ENCODE measurements around the gene BCAT1.

Gene BCAT1

DNA sequence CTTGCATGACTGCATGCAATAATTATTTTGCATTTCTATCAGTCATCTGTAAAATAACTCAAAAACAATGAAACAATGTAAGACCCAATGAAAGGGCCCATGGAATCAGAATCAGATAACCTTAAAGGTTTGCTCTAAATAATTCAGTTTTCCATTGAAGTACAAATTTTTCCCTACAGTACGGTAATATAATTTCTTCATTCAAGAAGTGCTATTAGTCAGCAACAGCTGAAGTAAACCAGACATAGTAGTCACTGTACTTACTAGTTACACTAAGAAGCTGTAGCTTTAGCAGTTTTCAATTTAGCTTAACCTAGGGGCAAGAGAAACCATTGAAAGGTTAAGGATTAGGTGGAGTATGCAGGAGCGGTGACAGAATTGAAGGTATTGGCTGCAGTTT is 43.5 kb downstream of the BCAT1 start:
- Mint-ChIP-seq H3K4me3 (no peak overlapping the region), H3K36me3 (ENCODE audit: low read depth) (no peaks in the 10 kb centered on the region), H3K27ac (no peak overlapping the region), H3K4me1 (peaks cover 30% of the 10 kb centered on the region), H3K27me3 (peaks cover 15% of the 10 kb centered on the region), H3K9me3 (no peaks in the 10 kb centered on the region)
- DNase-seq (no peak), ATAC-seq (no peak)

DNA sequence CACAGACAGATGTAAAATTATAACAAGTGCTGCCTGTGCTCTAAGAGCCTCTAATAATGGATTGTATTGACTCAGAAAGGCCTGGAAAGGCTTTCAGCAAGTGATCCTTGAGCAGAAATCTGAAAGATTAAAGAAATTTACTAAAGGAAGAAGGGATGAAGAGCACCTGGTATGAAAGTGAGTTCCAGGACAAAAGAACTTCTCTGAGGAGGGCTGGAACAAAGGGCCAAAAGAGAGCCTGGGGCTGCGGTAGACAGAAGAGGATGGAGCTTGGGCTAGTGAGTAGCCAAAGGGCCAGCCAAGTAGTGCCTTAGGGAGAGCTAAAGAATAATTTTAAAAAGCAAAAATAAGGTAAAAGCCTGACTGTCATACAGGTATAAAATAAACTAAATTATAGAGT is 44.0 kb downstream of the BCAT1 start:
- DNase-seq, result no peak
- Mint-ChIP-seq H3K36me3 (ENCODE audit: low read depth) (no peaks in the 10 kb centered on the region), H3K4me3 (no peak overlapping the region), H3K27me3 (peaks cover 15% of the 10 kb centered on the region), H3K27ac (no peak overlapping the region), H3K9me3 (peaks cover under 1% of the 10 kb centered on the region), H3K4me1 (peaks cover 33% of the 10 kb centered on the region)
- no peak for ATAC-seq

DNA sequence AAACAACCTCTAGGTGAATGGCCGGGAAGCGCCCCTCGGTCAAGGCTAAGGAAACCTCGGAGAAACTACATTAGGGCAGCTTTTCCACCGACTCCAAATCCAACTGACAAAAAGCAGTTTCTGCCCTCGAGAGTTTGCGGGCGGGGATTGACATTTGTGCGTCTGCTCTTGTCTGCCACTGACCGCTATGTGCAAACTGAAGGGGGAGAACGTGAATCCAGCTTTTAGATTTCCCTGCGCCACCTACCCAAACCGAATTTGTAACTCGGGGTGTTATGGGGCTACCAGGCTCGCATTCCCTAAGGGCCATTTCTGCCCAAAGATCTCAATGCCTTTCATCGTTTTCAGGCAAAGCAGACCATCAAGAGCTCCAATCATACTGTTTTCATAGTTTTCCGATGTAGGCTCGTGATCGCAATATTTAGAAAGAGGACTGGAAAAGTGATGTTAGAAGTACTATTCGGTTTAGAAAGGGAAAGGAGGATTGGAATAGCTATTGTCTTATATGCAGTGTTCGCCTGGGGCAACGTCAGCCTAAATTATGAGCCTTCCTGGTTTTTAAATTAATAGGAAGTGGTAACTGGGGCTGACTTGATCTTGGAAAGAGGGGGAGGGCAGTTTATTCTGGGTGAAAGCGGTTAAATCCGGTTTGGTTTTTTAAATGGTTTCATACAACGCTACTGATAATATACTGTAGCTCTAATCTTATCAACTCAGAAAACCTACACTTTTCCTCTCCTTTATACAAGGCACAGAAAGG is 45.4 kb downstream of the BCAT1 start:
- peak overlapping the region; percentile 90 for H3K4me3 Mint-ChIP-seq
- H3K27ac Mint-ChIP-seq, result no peak overlapping the region
- peaks cover 41% of the 10 kb centered on the region for H3K4me1 Mint-ChIP-seq
- H3K27me3 Mint-ChIP-seq, result peaks cover 24% of the 10 kb centered on the region
- ATAC-seq, result no peak
- H3K36me3 Mint-ChIP-seq (ENCODE audit: low read depth), result peaks cover 10% of the 10 kb centered on the region
- DNase-seq, result peak; percentile 22
- H3K9me3 Mint-ChIP-seq, result peaks cover 5% of the 10 kb centered on the region

DNA sequence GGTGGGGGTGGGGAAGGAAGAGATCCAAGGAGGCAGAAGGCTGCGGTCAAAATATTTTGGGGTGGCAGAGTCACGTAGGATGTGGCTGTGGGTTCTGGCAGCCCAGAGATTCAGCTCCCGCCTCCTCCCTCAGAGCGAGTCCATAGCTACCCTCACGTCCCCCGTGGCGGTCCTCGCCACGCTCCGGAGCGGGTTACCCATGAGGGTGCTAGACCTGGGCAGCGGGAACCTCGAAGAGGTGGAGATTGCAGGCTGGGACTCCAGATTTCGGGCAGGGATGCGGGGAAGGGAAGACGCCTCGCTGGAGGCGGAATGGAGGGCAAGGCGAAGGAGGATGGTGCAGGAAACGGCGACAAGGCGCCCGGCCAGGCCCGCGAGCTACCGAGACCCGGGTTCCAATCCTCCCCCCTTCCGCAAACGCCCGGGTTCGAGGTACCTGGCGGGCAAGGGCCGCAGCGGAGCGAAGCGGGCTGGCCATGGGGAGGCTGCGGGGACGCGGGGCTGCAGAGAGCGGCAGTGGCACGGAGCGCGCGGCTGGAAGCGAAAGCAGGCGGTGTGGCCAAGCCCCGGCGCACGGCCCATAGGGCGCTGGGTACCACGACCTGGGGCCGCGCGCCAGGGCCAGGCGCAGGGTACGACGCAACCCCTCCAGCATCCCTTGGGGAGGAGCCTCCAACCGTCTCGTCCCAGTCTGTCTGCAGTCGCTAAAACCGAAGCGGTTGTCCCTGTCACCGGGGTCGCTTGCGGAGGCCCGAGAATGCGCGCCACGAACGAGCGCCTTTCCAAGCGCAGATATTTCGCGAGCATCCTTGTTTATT is 46.2 kb downstream of the BCAT1 start:
- H3K36me3 Mint-ChIP-seq (ENCODE audit: low read depth), result peaks cover 12% of the 10 kb centered on the region
- ATAC-seq, result peak; percentile 47
- H3K27ac Mint-ChIP-seq, result peak overlapping the region; percentile 95
- H3K4me3 Mint-ChIP-seq, result peak overlapping the region; percentile 90
- peaks cover 24% of the 10 kb centered on the region for H3K27me3 Mint-ChIP-seq
- DNase-seq, result peak; percentile 50
- peaks cover 41% of the 10 kb centered on the region for H3K4me1 Mint-ChIP-seq
- peaks cover 5% of the 10 kb centered on the region for H3K9me3 Mint-ChIP-seq

DNA sequence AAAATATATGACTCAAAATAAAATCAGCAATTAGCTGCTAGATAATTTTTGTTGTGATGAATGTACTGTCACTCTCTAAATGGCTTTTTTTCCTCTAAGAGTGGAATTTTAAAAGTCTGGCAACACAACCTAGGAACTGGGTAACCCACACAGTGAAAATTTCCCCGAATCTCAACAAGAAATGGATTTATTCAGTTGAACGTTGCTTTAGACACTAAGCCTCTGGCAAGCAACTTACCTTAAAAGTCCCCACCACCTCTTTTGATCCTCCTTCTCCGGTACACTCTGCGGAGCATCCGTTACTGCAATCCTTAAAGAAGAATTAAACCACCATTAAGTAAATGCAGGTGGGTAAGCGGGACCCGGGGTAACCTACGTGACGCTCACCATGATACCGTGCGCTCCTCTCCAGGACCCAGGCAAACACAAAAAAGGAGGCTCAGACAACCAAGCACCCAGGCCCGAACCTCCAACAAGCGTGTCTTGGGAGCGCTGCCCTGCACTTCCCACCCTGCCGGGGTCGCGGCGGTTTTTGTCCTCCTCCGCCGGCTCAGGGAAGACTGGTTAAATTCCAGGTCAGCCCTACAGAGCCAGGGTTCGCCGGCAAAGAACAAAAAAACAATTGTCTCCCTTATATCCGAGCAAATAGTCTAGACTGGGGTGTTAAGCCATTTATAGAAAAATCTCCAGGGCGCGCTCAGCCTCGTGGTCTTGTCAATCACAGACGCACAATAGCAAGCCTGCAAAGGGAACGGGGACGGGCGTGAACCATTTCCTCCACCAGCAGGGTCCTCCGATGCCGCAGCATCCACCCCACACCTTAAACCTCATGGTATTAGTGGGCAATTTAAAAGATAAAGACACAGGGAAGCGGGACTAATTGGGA is 47.1 kb downstream of the BCAT1 start:
- H3K4me1 Mint-ChIP-seq, result peaks cover 41% of the 10 kb centered on the region
- H3K36me3 Mint-ChIP-seq (ENCODE audit: low read depth), result peaks cover 12% of the 10 kb centered on the region
- peak overlapping the region; percentile 90 for H3K4me3 Mint-ChIP-seq
- peaks cover 5% of the 10 kb centered on the region for H3K9me3 Mint-ChIP-seq
- H3K27ac Mint-ChIP-seq, result peak overlapping the region; percentile 95
- H3K27me3 Mint-ChIP-seq, result peaks cover 24% of the 10 kb centered on the region
- DNase-seq, result peak; percentile 25
- no peak for ATAC-seq

DNA sequence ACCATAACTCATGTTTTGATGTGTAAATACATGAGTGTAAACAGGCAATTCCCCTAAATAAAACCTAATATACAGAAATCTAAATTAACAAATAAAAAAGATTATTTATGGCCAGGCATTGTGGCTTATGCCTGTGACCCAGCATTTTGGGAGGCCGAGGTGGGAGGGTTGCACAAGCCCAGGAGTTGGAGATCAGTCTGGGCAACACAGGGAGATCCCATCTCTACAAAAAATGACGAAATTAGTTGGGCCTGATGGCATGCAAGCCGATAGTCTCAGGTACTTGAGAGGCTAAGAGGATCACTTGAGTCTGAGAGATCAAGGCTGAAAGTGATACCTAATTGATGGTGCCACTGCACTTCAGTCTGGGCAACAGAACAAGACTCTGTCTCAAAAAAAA is 48.7 kb downstream of the BCAT1 start:
- peaks cover 41% of the 10 kb centered on the region for H3K4me1 Mint-ChIP-seq
- peak overlapping the region; percentile 11 for H3K4me3 Mint-ChIP-seq
- peaks cover 24% of the 10 kb centered on the region for H3K27me3 Mint-ChIP-seq
- DNase-seq, result no peak
- peaks cover 5% of the 10 kb centered on the region for H3K9me3 Mint-ChIP-seq
- no peak overlapping the region for H3K27ac Mint-ChIP-seq
- peaks cover 12% of the 10 kb centered on the region for H3K36me3 Mint-ChIP-seq (ENCODE audit: low read depth)
- ATAC-seq, result no peak

DNA sequence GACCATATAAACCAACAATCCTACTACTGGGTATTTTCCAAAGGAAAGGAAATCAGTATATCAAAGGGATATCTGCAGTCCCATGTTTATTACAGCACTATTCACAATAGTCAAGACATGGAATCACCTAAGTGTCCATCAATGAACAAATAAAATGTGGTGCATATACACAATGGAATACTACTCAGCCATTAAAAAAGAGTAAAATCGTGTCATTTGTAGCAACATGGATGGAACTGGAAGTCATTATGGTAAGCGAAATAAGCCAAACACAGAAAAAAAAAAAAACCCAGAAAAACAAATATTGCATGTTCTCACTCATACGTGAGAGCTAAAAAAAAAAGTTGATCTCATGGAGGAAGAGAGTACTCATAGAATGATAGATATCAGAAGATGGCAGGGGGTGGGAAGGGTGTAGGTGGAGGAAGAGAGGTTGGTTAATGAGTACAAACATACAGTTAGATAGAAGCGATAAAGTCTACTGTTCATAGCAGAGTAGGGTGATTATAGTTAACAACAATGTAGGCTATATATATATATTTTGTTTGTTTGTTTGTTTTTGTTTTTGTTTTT is 49.3 kb downstream of the BCAT1 start:
- Mint-ChIP-seq H3K36me3 (ENCODE audit: low read depth) (peaks cover 12% of the 10 kb centered on the region), H3K27me3 (peaks cover 26% of the 10 kb centered on the region), H3K27ac (peak overlapping the region; percentile 12), H3K9me3 (peaks cover 5% of the 10 kb centered on the region), H3K4me3 (no peak overlapping the region), H3K4me1 (peaks cover 41% of the 10 kb centered on the region)
- no peak for DNase-seq
- no peak for ATAC-seq

DNA sequence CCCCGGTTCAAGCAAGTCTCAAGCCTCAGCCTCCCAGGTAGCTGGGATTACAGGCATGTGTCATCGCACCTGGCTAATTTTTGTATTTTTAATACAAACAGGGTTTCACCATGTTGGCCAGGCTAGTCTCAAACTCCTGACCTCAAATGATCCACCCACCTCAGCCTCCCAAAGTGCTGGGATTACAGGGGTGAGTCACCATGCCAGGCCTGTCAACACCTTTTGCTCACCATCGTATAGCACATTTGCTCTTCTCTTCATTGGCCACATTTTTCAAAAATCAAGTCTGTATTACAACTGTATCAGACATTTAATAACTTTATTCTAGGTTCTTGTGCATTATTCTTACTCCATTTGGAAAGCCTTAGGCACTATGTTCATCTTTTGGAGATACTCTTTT is 50.3 kb downstream of the BCAT1 start:
- H3K36me3 Mint-ChIP-seq (ENCODE audit: low read depth), result peaks cover 12% of the 10 kb centered on the region
- no peak for DNase-seq

DNA sequence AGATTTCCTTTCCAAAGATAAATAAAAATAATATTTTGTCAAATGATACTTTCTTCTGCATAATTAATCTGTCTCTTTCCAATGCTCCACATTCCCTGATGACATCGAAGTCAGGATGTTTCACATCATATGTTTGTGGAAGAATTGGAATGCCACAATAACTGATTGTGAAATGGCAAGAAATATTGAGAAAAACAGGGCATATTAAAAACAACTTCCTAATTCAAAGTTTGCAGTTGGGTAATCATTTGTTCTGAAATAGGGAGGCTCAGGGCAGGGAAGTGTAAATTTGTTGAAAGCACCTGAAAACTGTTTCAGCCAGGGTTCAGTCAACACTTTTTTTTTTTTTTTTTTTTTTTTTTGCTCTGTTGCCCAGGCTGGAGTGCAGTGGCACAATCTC is 50.7 kb downstream of the BCAT1 start:
- Mint-ChIP-seq H3K4me1 (peaks cover 34% of the 10 kb centered on the region), H3K27me3 (peaks cover 19% of the 10 kb centered on the region), H3K4me3 (no peak overlapping the region), H3K36me3 (ENCODE audit: low read depth) (peaks cover 12% of the 10 kb centered on the region), H3K9me3 (peaks cover 5% of the 10 kb centered on the region), H3K27ac (no peak overlapping the region)
- ATAC-seq, result no peak
- no peak for DNase-seq

More for the DNA sequence above, 50.3 kb downstream of the BCAT1 start:
- H3K9me3 Mint-ChIP-seq, result peaks cover 5% of the 10 kb centered on the region
- peaks cover 37% of the 10 kb centered on the region for H3K4me1 Mint-ChIP-seq
- H3K27ac Mint-ChIP-seq, result no peak overlapping the region
- H3K27me3 Mint-ChIP-seq, result peaks cover 22% of the 10 kb centered on the region
- ATAC-seq, result no peak
- no peak overlapping the region for H3K4me3 Mint-ChIP-seq

DNA sequence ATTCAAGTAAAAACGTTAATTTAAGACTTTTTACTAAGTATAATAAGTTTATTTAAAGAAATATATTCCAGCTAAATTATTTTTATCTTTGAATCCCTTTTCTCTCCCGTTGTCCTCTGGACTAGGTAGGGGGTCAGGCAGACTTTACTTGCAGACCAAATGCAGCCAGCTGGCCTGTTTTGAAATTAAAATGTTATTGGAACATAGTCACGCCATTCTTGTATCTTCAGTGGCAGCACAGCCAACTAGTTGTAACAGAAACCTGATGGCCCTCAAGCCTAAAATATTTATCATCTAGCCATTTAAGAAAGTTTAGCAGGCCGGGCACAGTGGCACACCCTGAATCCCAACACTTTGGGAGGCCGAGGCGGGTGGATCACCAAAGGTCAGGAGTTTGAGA is 52.7 kb downstream of the BCAT1 start:
- H3K27me3 Mint-ChIP-seq, result peaks cover 14% of the 10 kb centered on the region

DNA sequence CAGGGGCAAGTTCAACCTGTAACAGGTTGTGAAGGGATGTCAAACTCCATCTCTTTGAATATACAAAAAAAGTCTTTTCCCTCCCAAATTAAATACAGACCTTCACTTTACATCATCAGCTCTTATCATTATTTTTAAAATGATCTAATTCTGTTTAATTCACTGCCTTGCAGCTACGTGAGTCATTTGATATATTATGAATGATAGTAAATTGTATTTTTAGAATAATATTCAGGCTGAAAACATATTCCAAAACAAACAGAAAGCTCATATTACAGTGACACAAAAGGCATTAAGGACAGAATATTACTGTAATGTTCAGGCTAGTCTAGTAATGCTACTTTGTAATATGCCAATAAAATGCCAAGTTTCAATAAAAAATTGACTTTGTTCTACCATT is 53.3 kb downstream of the BCAT1 start:
- H3K36me3 Mint-ChIP-seq (ENCODE audit: low read depth), result peaks cover 14% of the 10 kb centered on the region
- ATAC-seq, result no peak
- no peak for DNase-seq
- peaks cover 5% of the 10 kb centered on the region for H3K9me3 Mint-ChIP-seq
- H3K27ac Mint-ChIP-seq, result no peak overlapping the region
- H3K4me1 Mint-ChIP-seq, result peaks cover 13% of the 10 kb centered on the region
- peaks cover 11% of the 10 kb centered on the region for H3K27me3 Mint-ChIP-seq
- H3K4me3 Mint-ChIP-seq, result no peak overlapping the region

More for the DNA sequence above, 52.7 kb downstream of the BCAT1 start:
- Mint-ChIP-seq H3K4me3 (no peak overlapping the region), H3K4me1 (peaks cover 19% of the 10 kb centered on the region), H3K36me3 (ENCODE audit: low read depth) (peaks cover 14% of the 10 kb centered on the region), H3K27ac (no peak overlapping the region), H3K9me3 (peaks cover 5% of the 10 kb centered on the region)
- DNase-seq, result no peak
- ATAC-seq, result no peak

DNA sequence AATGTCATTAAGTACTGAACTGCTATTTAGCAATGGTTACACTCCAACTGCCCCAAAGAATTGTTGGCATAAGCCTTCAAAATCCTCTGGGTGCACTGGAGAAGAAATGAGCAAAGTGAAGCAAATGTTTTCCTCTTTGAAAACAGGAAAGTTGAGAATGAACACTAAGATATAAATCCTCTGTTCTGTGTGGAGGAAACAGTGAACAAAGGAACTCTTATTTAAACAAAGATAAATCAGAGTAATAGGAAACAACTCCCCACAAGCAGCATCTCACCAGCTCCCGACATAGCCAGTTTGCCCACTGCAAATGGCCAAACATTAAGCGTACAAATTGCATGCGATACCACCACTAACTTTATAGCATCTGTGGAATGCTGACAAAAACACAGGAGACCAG is 54.0 kb downstream of the BCAT1 start:
- Mint-ChIP-seq H3K27ac (no peak overlapping the region), H3K36me3 (ENCODE audit: low read depth) (peaks cover 14% of the 10 kb centered on the region), H3K4me3 (no peak overlapping the region), H3K9me3 (peaks cover 5% of the 10 kb centered on the region), H3K27me3 (peaks cover 11% of the 10 kb centered on the region), H3K4me1 (peaks cover 8% of the 10 kb centered on the region)
- DNase-seq, result no peak
- ATAC-seq, result no peak

DNA sequence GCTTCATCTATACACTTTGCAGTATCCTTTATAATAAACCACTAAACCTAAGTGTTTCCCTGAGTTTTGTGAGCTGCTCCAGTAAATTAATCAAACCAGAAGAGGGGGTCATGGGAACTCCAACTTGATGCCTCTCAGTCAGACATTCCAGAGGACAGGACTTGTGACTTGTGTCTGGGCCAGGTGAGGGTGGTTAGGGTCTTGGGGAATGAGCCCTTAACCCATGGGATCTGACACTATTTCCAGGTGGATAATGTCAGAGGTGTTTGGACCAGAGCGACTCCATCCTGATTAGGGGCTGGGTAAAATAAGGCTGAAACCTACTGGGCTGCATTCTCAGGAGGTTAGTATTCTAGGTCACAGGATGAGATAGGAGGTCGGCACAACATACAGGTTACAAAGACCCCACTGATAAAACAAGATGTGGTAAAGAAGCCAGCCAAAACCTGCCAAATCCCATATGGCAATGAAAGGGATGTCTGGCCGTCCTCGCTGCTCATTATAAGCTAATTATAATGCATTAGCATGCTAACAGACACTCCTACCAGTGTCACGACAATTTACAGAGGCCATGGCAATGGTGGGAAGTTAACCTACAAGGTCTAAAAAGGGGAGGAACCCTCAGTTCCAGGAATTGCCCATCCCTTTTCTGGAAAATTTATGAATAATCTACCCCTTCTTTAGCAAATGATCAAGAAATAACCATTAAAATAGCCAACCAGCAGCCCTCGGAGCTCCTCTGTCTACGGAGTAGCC is 58.7 kb downstream of the BCAT1 start:
- H3K36me3 Mint-ChIP-seq (ENCODE audit: low read depth), result peaks cover 3% of the 10 kb centered on the region
- H3K27me3 Mint-ChIP-seq, result peaks cover 2% of the 10 kb centered on the region
- no peak overlapping the region for H3K27ac Mint-ChIP-seq
- H3K4me1 Mint-ChIP-seq, result no peaks in the 10 kb centered on the region
- no peak overlapping the region for H3K4me3 Mint-ChIP-seq
- no peak for ATAC-seq
- no peak for DNase-seq
- H3K9me3 Mint-ChIP-seq, result no peaks in the 10 kb centered on the region
